K562 (cell line): Measurements from ENCODE around the gene SLC6A6. TPM values are rescaled to one million over a fixed set of nuclear protein-coding genes. Genes with fewer than 3 reads are reported as not detected.
A peak's percentile ranks its signal among the peaks of the same experiment; 100 is the strongest.

Experiments
- ATAC-seq: fragments of 200-7000 bp; cut with Tn5 transposase; 3 replicates; pipeline ENCODE4 v1.9.1; 2020; ENCODE audit warnings: moderate library complexity
- BruUV-seq: library from RNA; stranded (reverse); fragments of 400-500 nt; replicated peaks from 2 replicates; lab custom pipeline; 2021; lab: Mats Ljungman, UMichigan
- CTCF ChIA-PET: fragments of 300-600 bp; formaldehyde crosslinking; extraction: SDS; loops from one replicate; lab custom pipeline; 2021; ENCODE audit warnings: low intra/inter-chr PET ratio; lab: Yijun Ruan, JAX
- POLR2A ChIA-PET: fragments of 300-600, 350-650 bp; sonication (Branson Sonifier 250); formaldehyde crosslinking; extraction: SDS; loops from one replicate; lab custom pipeline; 2021; ENCODE audit warnings: antibody characterized with exemption, inconsistent platforms; lab: Yijun Ruan, JAX
- DNase-seq, 4 experiments: peaks; one replicate each; pipeline versions ENCODE4 v3.0.0 to v3.0.0-alpha.2; 2011 to 2018; ENCODE audit warnings: low spot score in 3 of 4, mixed read lengths in 3 of 4; ENCODE audit errors: extremely low read depth in 1 of 4
- FAIRE-seq: peaks from 2 replicates; lab custom pipeline; 2011; peaks lifted over from hg19 to GRCh38; lab: Jason Lieb, UNC
- H2AFZ ChIP-seq: 2 replicates; pipeline ENCODE4 v1.6.0; 2011; ENCODE audit warnings: low read depth, low read length, control low read depth, inconsistent platforms
- H3K27ac ChIP-seq: fragments of 200-600 bp; 3 replicates; pipeline ENCODE4 v1.8.0; 2011; ENCODE audit warnings: low read depth, mild to moderate bottlenecking, control low read depth, inconsistent platforms, low read length, moderate library complexity, mixed read lengths; ENCODE audit errors: extremely low read depth
- H3K27me3 ChIP-seq, 2 experiments: fragments of 300-600 bp in 1 of 2; 2 replicates in 1 of 2; 3 replicates in 1 of 2; pipeline versions ENCODE4 v1.6.0 to v1.8.0; 2011; ENCODE audit warnings: inconsistent platforms in 2 of 2, low read length in 2 of 2, mild to moderate bottlenecking in 1 of 2, mixed read lengths in 1 of 2, moderate library complexity in 1 of 2; ENCODE audit not compliant: control insufficient read depth in 2 of 2, insufficient read depth in 2 of 2
- H3K36me3 ChIP-seq: fragments of 300-600 bp; 3 replicates; pipeline ENCODE4 v1.8.0; 2011; ENCODE audit warnings: mild to moderate bottlenecking, low read length, inconsistent platforms; ENCODE audit not compliant: control insufficient read depth, insufficient read depth
- H3K4me1 ChIP-seq, 2 experiments: fragments of 200-600 bp in 1 of 2; replicated peaks in 1 of 2; 2 replicates in 1 of 2; 3 replicates in 1 of 2; pipeline versions ENCODE4 v1.5.1 to v1.8.0; 2011; ENCODE audit warnings: inconsistent platforms in 2 of 2, low read length in 2 of 2, mild to moderate bottlenecking in 1 of 2, mixed read lengths in 1 of 2, moderate library complexity in 1 of 2; ENCODE audit not compliant: control insufficient read depth in 2 of 2, insufficient read depth in 2 of 2
- H3K4me2 ChIP-seq: 2 replicates; pipeline ENCODE4 v1.6.1; 2011; ENCODE audit warnings: low read length, control low read depth, inconsistent platforms, mixed read lengths; ENCODE audit not compliant: insufficient read depth
- H3K4me3 ChIP-seq: fragments of 200-600 bp; sonication (generic), shearing (Covaris generic); 2 replicates; pipeline ENCODE4 v1.5.1; 2016; ENCODE audit warnings: control low read depth, inconsistent platforms
- H3K79me2 ChIP-seq: fragments of 200-600 bp; 3 replicates; pipeline ENCODE4 v1.8.0; 2011; ENCODE audit warnings: low read length, inconsistent platforms; ENCODE audit not compliant: control insufficient read depth, insufficient read depth
- H3K9ac ChIP-seq, 2 experiments: 2 replicates each; pipeline versions ENCODE4 v1.6.0 to v1.6.1; 2011; ENCODE audit warnings: low read depth in 2 of 2, low read length in 2 of 2, control low read depth in 1 of 2, inconsistent platforms in 1 of 2, mild to moderate bottlenecking in 1 of 2, mixed read lengths in 1 of 2; ENCODE audit not compliant: insufficient read depth in 1 of 2
- H3K9me1 ChIP-seq: one replicate; pipeline ENCODE4 v1.6.0; 2011; ENCODE audit warnings: inconsistent platforms, mild to moderate bottlenecking, low read length, moderate library complexity; ENCODE audit not compliant: control insufficient read depth, insufficient read depth
- H3K9me3 ChIP-seq: replicated peaks from 2 replicates; pipeline ENCODE4 v1.5.1; 2011; ENCODE audit warnings: low read depth, low read length, inconsistent platforms; ENCODE audit not compliant: control insufficient read depth, insufficient read depth
- H4K20me1 ChIP-seq: replicated peaks from 2 replicates; pipeline ENCODE4 v1.6.1; 2011; ENCODE audit warnings: low read length, inconsistent platforms, mixed read lengths; ENCODE audit not compliant: control insufficient read depth, insufficient read depth
- DACH1 ChIP-seq: fragments of 450-650 bp; IDR thresholded peaks from 2 replicates; pipeline ENCODE4 v1.6.1; 2018; ENCODE audit not compliant: partially characterized antibody
- SIRT6 ChIP-seq: IDR thresholded peaks from one replicate; pipeline ENCODE4 v1.6.1; 2012; ENCODE audit warnings: low read depth, mild to moderate bottlenecking, control low read depth, inconsistent platforms, low read length, moderate library complexity
- SRSF9 ChIP-seq: fragments of 200-400 bp; formaldehyde crosslinking; IDR thresholded peaks from 2 replicates; pipeline ENCODE4 v1.6.1; 2017; ENCODE audit warnings: low read depth, low read length, borderline replicate concordance
- ZNF121 ChIP-seq: sonication (generic); formaldehyde crosslinking; conservative IDR thresholded peaks from 2 replicates; pipeline ENCODE4 v1.8.0; 2022; ENCODE audit warnings: missing genetic modification reagents
- WGBS: fragments of 100-300 bp; shearing (Covaris generic); methylation state at CpG from one replicate; pipeline ENCODE4 v1.1.6; 2016; ENCODE audit warnings: low coverage, mixed read lengths; ENCODE audit not compliant: insufficient coverage; ENCODE audit errors: missing lambda C conversion rate; 5-methylcytosine and 5-hydroxymethylcytosine counted together
- in situ Hi-C: fragments of 300-500 bp; cut with MboI; formaldehyde crosslinking; loops from 4 replicates; pipeline ENCODE4 v1.15.0; 2018; ENCODE audit warnings: inconsistent platforms, mixed read lengths
- intact Hi-C: fragments of 100-400 bp; cut with micrococcal nuclease; formaldehyde crosslinking; loops from 2 replicates; pipeline ENCODE4 v1.14.2; 2022
- polyA plus RNA-seq, 8 experiments: library from polyadenylated mRNA; depleted of rRNA in 4 of 8; stranded (reverse) in 5 of 8; unstranded in 3 of 8; fragments of >200 nt; fragmentation: Nextera tagmentation in 2 of 8; fragmentation: Illumina TruSeq in 1 of 8; extraction: Ambion mirVana in 2 of 8; extraction: Trizol in 1 of 8; gene quantifications; 2 replicates each; pipeline versions ENCODE4 v1.2.1 to v1.2.3, GENCODE V29; 2011 to 2014; ENCODE audit warnings: inconsistent platforms in 1 of 8, missing spikeins in 1 of 8
- total RNA-seq, 7 experiments: library from RNA; depleted of rRNA in 6 of 7; stranded (reverse); fragments of >200 nt in 6 of 7; fragmentation: Illumina TruSeq in 2 of 7; extraction: Trizol in 2 of 7; gene quantifications; 2 replicates each; pipeline versions ENCODE4 v1.2.1 to v1.2.3, GENCODE V29; 2011 to 2021; ENCODE audit warnings: low replicate concordance in 1 of 7

SLC6A6 gene
- total and polyA plus RNA-seq, 9 of the 15 experiments (the other 6 are each of a cell fraction or from before 2014, with no cell fraction given) = 12.3 to 203 (median 93.2) TPM

GRCh38 chr3:14459787-14460186, 57.4 kb downstream of the SLC6A6 start:
- no peak overlapping the region for H2AFZ ChIP-seq
- peaks cover 3% of the 10 kb centered on the region for H3K9me1 ChIP-seq
- BruUV-seq = no TSS peak
- WGBS = 62% methylated on average over 3 of the region's 3 CpGs
- peaks cover 100% of the 10 kb centered on the region for H3K36me3 ChIP-seq
- no peaks in the 10 kb centered on the region for H4K20me1 ChIP-seq
- peaks cover 9 to 12% of the 10 kb centered on the region in 2 experiments; a peak in 3 of 5 replicates for H3K4me1 ChIP-seq
- POLR2A ChIA-PET = interaction anchor here (0.8 to 1.2 kb wide), 2 partner anchors 9 to 34 kb away, joined by 3 to 4 read pairs; no protein-coding TSS in a partner anchor
- H3K4me3 ChIP-seq = no peak overlapping the region
- FAIRE-seq (no peak), DNase-seq (no peak), ATAC-seq (no peak)
- intact Hi-C loops (loop anchor here (2.0 to 10.0 kb wide), 3 partner anchors 57 to 565 kb away; partner anchors contain the start of gene SLC6A6), in situ Hi-C loops (loop anchor here (5.0 kb wide), 1 partner anchor 257 kb away; no protein-coding TSS in a partner anchor)
- H3K79me2 ChIP-seq = no peaks in the 10 kb centered on the region
- no peaks in the 10 kb centered on the region for H3K9me3 ChIP-seq
- no peak overlapping the region for H3K9ac ChIP-seq
- CTCF ChIA-PET = interaction anchor here (4.4 to 4.7 kb wide), 2 partner anchors 199 to 256 kb away, joined by 55 to 69 read pairs; no protein-coding TSS in a partner anchor
- no peak overlapping the region for H3K4me2 ChIP-seq
- H3K27ac ChIP-seq = no peak overlapping the region
- no peak for TF ChIP-seq SIRT6
- TF ChIP-seq SRSF9 = no peak
- no peak for TF ChIP-seq DACH1
- TF ChIP-seq ZNF121 (CRISPR knock-in tag) = peak; percentile 93
- H3K27me3 ChIP-seq = no peaks in the 10 kb centered on the region
